Upper lobe of right lung (tissue), 1 donor: ENCODE results near the gene TKTL1. TPM values are rescaled to one million over a fixed set of nuclear protein-coding genes. Genes with fewer than 3 reads are reported as not detected.
A peak's percentile ranks its signal among the peaks of the same experiment; 100 is the strongest.

Source experiments
- ATAC-seq: fragments of 200-7000 bp; cut with Tn5 transposase; one replicate; pipeline ENCODE4 v1.9.1; 2020; ENCODE audit warnings: mild to moderate bottlenecking, moderate library complexity
- DNase-seq: peaks from one replicate; pipeline ENCODE4 v3.0.0-alpha.2; 2020
- H3K27ac ChIP-seq: fragments of 200-600 bp; one replicate; pipeline ENCODE4 v1.8.0; 2022
- H3K27me3 ChIP-seq: fragments of 200-600 bp; one replicate; pipeline ENCODE4 v1.8.0; 2022; ENCODE audit warnings: mild to moderate bottlenecking
- H3K36me3 ChIP-seq: fragments of 200-600 bp; one replicate; pipeline ENCODE4 v1.8.0; 2022
- H3K4me1 ChIP-seq: fragments of 200-600 bp; one replicate; pipeline ENCODE4 v1.8.0; 2022
- H3K4me3 ChIP-seq: fragments of 200-600 bp; one replicate; pipeline ENCODE4 v1.8.0; 2022; ENCODE audit warnings: mild to moderate bottlenecking
- H3K9me3 ChIP-seq: fragments of 200-600 bp; one replicate; pipeline ENCODE4 v1.8.0; 2022
- intact Hi-C: fragments of 100-400 bp; cut with DNase I; formaldehyde crosslinking; loops from one replicate; pipeline ENCODE4 v1.11.0; 2022
- total RNA-seq: library from RNA; stranded (reverse); fragmentation: NEBNext Ultra II Directional; extraction: Animal tissue kit (Norgen Biotek cat#: 25700); gene quantifications from one replicate; pipeline ENCODE4 v1.2.1, GENCODE V29; 2021
- TF ChIP-seq, protein P1 (sequence below): fragments of 200-600 bp; IDR thresholded peaks from one replicate; pipeline ENCODE4 v1.8.0; 2022; ENCODE audit warnings: antibody characterized with exemption
- donor health status: DM: no; HTN: yes; CAD: no; lungs with severe emphysema.

The TKTL1 gene
- total RNA-seq, 1 donor from 2014 or later: not detected

DNA sequence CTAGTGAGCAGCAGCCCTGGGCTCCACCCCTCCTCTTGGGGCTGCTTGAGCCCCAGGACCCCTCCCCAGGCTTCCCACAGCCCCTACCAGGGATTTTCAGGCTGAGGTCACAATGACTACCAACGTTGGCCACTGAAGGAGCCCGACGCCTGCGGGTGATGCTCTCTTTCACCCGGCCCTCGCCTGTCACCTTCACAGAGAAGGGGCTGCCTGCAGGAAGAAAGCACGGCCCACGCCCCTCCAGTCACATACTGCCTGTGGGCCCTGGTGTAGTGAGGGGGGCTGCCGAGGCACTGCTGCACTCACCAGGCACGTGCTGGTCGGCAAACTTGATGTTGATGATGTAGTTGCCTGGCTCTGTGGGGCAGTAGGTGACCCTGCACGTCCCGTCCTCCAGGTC lies 56.9 kb downstream of the TKTL1 start:
- no peak overlapping the region for H3K27ac ChIP-seq
- ATAC-seq: no peak
- H3K36me3 ChIP-seq: peaks cover 77% of the 10 kb centered on the region
- TF ChIP-seq, protein P1, sequence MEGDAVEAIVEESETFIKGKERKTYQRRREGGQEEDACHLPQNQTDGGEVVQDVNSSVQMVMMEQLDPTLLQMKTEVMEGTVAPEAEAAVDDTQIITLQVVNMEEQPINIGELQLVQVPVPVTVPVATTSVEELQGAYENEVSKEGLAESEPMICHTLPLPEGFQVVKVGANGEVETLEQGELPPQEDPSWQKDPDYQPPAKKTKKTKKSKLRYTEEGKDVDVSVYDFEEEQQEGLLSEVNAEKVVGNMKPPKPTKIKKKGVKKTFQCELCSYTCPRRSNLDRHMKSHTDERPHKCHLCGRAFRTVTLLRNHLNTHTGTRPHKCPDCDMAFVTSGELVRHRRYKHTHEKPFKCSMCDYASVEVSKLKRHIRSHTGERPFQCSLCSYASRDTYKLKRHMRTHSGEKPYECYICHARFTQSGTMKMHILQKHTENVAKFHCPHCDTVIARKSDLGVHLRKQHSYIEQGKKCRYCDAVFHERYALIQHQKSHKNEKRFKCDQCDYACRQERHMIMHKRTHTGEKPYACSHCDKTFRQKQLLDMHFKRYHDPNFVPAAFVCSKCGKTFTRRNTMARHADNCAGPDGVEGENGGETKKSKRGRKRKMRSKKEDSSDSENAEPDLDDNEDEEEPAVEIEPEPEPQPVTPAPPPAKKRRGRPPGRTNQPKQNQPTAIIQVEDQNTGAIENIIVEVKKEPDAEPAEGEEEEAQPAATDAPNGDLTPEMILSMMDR: no peak
- H3K27me3 ChIP-seq: no peaks in the 10 kb centered on the region
- H3K4me1 ChIP-seq: no peaks in the 10 kb centered on the region
- H3K9me3 ChIP-seq: no peaks in the 10 kb centered on the region
- H3K4me3 ChIP-seq: no peak overlapping the region
- DNase-seq: peak; percentile 34
- intact Hi-C loops: no loop called here

DNA sequence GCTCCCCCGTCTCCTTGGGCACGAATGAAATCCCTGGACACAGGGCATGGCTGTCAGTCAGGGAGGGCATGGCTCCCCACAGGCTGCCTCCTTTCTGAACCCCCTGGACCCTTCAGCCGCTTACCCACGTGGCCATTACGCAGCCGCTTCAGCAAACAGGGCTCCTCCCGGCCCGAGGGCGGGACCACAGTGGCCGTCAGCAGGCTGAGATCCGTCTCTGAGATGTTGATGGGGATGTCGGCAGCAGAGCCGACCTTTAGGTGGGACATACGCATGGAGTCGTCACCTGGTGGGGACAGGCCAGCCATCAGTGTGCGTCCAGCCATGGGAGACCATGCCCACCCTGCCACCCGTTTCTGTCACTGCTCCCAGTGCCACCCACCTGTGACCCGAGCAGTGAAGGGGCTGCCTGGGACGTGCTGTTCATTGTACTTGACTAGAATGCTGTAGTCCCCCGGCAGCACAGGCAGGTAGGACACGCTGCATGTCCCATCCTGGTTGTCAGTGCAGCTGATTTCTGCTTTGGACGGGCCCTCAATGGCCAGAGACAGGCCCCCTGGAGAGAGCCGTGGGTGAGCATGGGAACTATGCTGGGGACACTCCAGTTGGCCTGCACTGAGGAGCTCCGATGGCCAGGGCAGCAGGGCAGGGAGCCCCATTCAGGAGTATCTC lies 57.7 kb downstream of the TKTL1 start:
- peak; percentile 40 for DNase-seq
- intact Hi-C loops: no loop called here
- H3K9me3 ChIP-seq: no peaks in the 10 kb centered on the region
- peaks cover 85% of the 10 kb centered on the region for H3K36me3 ChIP-seq
- no peak for ATAC-seq
- no peaks in the 10 kb centered on the region for H3K27me3 ChIP-seq
- H3K27ac ChIP-seq: no peak overlapping the region
- TF ChIP-seq, protein P1: no peak
- no peaks in the 10 kb centered on the region for H3K4me1 ChIP-seq
- no peak overlapping the region for H3K4me3 ChIP-seq

DNA sequence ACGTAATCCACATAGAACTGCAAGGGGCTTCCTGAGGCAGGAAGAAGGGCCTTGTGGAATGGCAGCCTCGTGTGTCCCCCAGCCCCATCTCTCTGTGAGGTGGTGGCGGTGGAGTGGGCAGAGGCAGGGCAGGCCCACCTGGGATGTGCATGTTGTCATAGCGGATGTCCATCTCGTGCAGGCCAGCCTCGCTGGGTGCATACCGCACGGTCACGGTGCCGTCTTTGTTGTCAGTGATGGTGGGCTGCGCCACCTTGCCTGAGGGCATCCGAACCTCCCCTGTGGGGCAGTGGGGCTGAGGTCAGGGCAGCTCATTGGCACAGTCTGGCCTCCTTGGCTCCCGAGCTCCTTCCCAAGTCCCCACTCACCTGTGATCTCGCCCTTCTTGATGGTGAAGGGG lies 58.4 kb downstream of the TKTL1 start:
- H3K4me1 ChIP-seq: no peaks in the 10 kb centered on the region
- DNase-seq: peak; percentile 31

DNA sequence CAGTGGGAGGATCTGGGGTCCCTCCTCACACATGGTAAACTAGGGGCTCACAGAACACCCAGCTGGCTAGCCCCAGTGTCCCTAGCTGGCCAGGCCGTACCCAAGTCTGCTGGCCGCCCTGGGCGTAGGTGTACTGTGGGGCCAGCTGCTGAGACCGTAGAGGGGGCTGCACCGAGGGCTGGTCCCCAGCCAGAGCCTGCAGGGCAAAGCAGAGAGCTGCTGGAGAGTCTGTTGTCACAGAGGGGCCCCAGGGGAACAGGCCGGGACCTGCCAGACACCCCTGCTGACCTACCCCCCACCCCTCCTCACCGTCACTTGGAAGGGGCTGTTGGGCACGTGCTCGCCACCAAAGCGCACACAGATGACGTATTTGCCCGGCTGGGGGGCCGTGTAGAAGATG lies 58.9 kb downstream of the TKTL1 start:
- peak; percentile 33 for DNase-seq
- intact Hi-C loops: no loop called here
- Histone ChIP-seq H3K36me3 (peaks cover 91% of the 10 kb centered on the region), H3K4me3 (no peak overlapping the region), H3K4me1 (no peaks in the 10 kb centered on the region), H3K9me3 (no peaks in the 10 kb centered on the region), H3K27ac (peak overlapping the region; percentile 24), H3K27me3 (no peaks in the 10 kb centered on the region)
- ATAC-seq: no peak
- TF ChIP-seq, protein P1: no peak

More for the DNA sequence above, 58.4 kb downstream of the TKTL1 start:
- Histone ChIP-seq H3K27ac (peak overlapping the region; percentile 24), H3K36me3 (peaks cover 91% of the 10 kb centered on the region), H3K27me3 (no peaks in the 10 kb centered on the region), H3K9me3 (no peaks in the 10 kb centered on the region), H3K4me3 (no peak overlapping the region)
- intact Hi-C loops: no loop called here
- TF ChIP-seq, protein P1: no peak
- ATAC-seq: no peak

DNA sequence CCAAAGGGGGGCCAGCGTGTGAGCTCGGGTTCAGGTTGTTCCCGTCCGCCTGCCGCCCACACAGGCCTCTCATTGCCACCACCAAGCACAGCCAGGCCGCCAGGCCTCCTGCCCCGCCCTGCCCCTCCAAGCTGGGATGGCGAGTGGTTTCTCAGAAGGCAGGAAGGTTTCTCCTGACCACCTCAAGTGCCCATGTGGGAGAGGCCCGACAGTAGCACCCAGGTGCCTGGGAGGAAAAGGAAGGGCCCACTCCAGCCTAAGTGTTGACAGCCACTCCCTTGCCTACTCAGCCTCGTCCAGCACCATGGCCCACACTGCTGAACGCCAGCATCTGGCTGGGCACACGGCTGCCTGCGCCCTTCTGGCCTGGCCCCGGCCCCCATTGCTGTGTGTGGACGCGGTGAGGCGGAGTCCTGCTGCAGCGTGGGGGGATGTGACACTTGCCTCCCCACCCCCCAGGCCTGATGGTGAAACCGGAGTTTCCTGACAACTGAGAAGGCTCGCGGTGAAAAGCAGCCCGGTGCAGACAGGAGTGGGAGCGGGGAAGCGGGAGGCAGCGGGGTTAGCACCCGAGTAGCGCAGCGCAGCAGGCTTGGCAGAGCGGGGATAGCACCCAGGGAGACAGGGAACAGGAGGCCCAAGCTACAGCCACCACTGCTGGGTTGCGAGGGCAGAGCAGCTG lies 59.6 kb downstream of the TKTL1 start:
- peak; percentile 92 for DNase-seq
- no peaks in the 10 kb centered on the region for H3K9me3 ChIP-seq
- H3K36me3 ChIP-seq: peaks cover 91% of the 10 kb centered on the region
- TF ChIP-seq, protein P1: no peak
- no peak overlapping the region for H3K4me3 ChIP-seq
- intact Hi-C loops: no loop called here
- no peaks in the 10 kb centered on the region for H3K27me3 ChIP-seq
- peak; percentile 84 for ATAC-seq
- peak overlapping the region; percentile 55 for H3K27ac ChIP-seq
- no peaks in the 10 kb centered on the region for H3K4me1 ChIP-seq
